22Rv1 (cell line): ENCODE measurements around the gene SRP54.
"Not testable (repeated sequence)": the region's sequence is repeated elsewhere in the genome, so short reads cannot be mapped to it uniquely, and the experiment has no call there.

Experiments
- CTCF ChIP-seq: fragments of 450-650 bp; IDR thresholded peaks from 2 replicates; pipeline ENCODE4 v1.5.1; 2017; ENCODE audit warnings: mild to moderate bottlenecking
- ZFX ChIP-seq: fragments of 450-650 bp; IDR thresholded peaks from 2 replicates; pipeline ENCODE4 v1.6.1; 2017; ENCODE audit warnings: antibody characterized with exemption, borderline replicate concordance

GRCh38 chr14:35034944-35035554 is 52.3 kb downstream of the SRP54 start:
- TF ChIP-seq CTCF, ZFX: not testable (repeated sequence)
